Skeletal muscle cell (primary cell): ENCODE measurements around the gene PTCHD4.
A peak's percentile ranks its signal among the peaks of the same experiment; 100 is the strongest.

Source experiments
- DNase-seq: peaks from one replicate; pipeline ENCODE4 v3.0.0-alpha.2; 2010; ENCODE audit warnings: low read depth
- H3K4me3 ChIP-seq: 2 replicates; pipeline ENCODE4 v1.5.1; 2011; ENCODE audit warnings: low read depth, mild to moderate bottlenecking, control low read depth, low read length, moderate library complexity

The PTCHD4 gene

DNA sequence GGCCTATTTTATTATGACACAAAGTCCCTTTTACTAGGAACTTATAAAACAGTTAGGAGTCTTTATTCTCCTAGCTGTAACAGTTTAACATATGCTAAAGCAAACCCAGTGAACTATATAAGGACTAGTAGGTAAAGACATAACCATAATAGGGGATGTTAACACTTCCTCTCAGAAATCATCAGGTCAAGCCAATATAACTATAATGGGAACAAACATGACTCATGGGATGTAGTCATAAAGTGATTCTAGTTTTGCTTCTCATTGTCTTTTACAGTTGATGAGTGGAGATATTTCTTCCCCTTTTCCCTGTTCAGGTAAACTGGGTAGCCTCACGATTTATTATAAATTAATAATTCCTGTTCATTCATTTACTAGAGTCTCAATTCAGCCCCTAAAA, 9.7 kb downstream of the PTCHD4 start:
- H3K4me3 ChIP-seq, result no peak overlapping the region
- peak; percentile 36 for DNase-seq

DNA sequence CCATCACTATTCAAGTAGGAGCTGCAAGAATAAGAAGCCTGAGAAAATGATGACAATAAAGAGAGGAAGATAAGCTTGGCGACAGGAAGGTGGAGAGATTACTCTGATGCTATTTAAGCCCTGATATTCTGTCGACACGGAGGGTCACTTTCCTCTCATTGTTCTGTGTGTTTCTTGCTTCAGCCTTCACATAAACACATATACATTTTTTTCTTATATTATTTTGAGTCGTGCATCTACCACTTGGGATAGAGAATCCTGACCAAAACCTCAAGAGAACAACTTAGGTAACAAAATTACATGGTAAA, 10.5 kb downstream of the PTCHD4 start:
- DNase-seq, result no peak
- no peak overlapping the region for H3K4me3 ChIP-seq

DNA sequence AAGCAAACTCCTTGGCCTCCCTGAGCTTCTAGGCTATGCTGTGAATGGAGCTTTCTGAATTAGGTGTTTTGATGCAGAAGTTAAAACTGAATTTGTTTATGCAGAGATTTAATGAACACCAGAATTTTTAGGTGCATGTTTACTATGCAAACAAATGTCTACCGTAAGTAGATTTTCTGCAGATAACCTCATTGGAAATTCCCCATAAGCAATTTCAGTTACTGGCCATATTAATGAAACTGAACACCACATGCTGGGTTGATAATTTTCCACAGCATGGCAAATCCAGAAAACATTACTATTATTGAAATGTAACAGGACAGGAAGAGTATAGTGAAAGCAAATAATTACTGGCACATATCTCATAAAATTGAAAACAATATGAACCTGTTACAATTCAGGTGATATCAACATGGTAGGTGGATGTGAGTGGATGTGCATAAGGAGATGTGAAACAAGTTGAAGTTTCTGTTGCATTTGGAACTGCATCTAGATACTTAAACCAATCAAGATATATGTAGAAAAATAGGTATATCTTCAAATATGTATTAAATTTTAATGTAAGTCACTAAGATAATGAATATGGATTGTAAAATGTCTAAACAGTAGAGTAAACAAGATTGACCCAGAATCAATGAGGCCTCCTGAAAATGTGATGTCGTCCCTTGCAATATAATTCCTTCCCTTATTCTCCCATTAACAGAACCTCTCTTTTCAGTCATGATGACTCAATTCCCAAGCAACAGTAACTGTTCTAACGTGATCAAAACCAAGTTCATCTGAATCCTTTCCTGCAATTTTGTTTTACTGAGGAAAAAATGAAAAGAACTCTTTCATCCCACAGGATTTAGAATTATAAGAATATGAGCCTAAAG, 11.0 kb downstream of the PTCHD4 start:
- no peak overlapping the region for H3K4me3 ChIP-seq
- no peak for DNase-seq

DNA sequence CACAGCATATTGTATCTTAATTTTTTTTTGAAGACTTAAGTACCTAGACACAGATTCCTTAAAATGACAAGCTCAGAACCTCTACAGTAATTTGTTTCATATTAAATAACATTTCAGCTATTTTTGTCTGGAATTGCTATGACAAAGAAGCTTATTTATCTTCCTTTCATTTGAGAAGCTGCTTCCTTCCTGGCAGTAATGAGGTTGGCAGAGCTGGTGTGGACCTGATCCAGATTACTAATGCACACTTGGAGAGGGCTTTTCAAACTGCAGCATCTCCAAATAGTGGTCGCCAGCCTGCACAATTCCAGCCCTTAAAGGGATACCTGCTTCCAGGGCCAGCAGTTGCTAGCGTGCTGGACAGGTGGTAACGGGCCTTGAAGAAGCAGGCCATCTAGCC, 12.1 kb downstream of the PTCHD4 start:
- H3K4me3 ChIP-seq, result no peak overlapping the region
- DNase-seq, result no peak

DNA sequence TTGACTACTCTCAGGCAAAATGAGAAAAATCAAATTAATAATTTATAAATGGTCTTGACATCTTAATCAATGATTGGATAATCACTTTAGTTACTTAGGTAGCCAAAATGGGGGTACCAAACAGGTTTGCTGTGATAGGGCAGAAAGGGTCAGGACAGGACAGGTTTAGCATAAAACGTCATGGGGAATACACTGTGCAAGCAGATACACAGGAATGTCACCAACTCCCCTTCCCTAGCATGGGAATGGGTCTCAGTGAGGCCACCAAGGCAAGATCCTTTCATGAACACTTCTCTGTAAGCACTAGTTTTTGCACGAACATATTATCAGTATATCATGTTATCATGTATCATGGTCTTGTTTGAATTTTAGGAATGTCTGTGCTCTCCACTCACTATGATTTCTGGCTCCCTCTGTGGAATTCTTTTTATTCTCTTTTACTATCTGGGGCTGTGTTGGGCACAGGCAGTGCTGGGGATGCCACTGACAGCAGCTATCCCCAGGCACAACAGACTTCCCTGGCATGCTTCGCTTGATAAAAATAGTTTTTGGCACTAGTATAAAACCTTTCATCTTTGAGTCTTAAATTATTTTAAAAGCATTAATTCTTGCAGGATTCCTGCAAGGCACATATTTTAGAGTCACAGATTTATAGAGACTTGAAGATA, 18.3 kb downstream of the PTCHD4 start:
- DNase-seq, result no peak
- no peak overlapping the region for H3K4me3 ChIP-seq

DNA sequence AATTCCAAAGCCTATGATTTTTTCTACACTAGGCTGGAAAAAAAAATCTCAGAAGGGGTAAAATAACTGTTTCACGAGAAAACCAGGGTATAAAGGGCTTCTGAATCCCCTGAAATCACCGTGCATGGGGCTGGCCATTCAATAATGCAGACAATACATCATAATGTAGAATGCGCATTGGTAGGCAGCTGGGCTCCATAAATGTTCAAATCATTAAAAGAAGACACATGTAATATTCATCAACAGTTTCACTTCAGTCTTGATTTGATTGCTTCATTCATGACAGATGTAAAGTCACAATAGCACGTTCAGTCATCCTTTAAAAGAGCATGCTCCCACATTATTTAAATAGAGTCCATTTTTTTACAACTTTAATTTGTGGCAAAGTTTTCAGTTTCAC, 20.5 kb downstream of the PTCHD4 start:
- DNase-seq, result no peak
- no peak overlapping the region for H3K4me3 ChIP-seq

DNA sequence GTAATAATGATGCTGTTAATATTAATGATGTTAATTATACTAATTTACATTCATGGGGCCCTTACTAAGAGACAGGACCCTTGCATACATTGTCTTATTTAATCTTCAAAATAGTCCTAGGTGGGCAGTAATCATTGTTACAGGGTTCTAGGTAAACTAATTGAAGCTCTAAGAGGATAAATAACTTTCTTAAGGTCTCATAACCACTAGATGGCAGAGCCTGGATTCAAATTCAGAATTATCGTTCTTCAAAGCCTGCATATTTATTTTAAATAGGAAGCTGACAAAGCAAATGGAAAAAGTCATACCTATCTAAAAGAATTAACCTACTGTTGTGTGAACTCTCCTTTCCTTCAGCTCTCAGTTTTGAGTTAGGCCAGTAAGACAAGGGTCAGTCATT, 23.5 kb downstream of the PTCHD4 start:
- no peak for DNase-seq
- H3K4me3 ChIP-seq, result no peak overlapping the region

DNA sequence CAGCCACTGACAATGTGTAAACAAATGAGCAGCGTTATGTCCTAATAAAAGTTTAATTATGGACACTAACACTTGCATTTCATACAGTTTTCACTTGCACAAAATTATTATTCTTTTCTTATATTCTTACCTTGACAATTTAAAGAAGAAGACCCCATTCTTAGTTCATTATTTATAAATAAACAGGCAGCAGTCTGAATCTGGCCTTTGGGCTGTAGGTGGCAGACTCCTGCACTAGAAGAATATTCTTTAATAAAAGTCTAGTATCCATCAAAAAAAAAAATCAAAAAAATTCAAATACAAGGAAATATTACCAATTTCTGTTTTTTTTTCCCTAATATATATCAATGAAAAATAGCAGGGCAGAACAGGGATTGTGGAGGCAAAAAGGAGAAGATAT, 24.8 kb downstream of the PTCHD4 start:
- no peak for DNase-seq
- H3K4me3 ChIP-seq, result no peak overlapping the region

DNA sequence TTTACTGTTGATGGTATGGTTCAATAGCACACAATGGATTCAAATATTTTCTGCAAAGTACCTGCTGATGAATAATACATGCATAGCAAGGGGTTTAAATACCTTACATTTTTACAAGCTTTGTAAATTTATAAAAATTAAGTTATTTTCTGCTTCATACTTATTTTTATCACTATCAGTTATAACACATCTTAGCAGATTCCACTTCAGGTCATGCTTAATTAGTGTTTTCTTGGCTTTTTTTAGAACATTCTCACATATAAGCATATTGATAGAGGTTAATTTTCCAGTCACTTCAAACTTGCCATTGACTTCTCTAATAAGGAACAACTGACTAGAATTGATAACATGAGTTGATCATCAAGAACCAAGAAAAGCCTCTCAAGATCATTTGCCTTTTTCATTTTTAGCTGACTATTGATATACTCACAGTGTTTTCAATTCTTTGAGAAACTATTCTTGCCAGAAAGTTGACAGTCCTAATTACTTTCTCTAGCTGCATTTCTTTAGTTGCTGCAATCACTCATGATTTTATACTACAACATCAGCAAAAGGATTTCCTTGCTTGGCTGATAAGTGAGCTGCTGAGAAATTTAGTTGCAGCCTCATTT, 25.8 kb downstream of the PTCHD4 start:
- DNase-seq, result no peak
- H3K4me3 ChIP-seq, result no peak overlapping the region

DNA sequence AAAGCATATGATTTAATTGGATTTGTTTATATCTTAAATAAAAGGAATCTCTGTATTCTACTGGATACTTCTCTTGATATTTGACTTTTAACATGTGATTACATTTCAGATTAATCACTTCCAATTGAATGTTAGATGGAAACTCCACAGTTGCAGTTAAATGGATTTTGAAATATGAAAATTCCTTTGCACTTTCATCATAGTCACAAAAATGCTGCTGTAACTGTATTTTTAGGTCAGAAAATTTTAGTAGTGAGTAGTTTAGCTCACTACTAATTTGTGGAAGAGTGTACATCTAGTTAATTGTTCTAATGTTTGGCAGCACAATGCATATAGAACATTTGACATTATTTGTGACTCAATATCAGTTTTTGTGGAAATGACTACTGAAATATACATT, 26.8 kb downstream of the PTCHD4 start:
- no peak for DNase-seq
- H3K4me3 ChIP-seq, result no peak overlapping the region

DNA sequence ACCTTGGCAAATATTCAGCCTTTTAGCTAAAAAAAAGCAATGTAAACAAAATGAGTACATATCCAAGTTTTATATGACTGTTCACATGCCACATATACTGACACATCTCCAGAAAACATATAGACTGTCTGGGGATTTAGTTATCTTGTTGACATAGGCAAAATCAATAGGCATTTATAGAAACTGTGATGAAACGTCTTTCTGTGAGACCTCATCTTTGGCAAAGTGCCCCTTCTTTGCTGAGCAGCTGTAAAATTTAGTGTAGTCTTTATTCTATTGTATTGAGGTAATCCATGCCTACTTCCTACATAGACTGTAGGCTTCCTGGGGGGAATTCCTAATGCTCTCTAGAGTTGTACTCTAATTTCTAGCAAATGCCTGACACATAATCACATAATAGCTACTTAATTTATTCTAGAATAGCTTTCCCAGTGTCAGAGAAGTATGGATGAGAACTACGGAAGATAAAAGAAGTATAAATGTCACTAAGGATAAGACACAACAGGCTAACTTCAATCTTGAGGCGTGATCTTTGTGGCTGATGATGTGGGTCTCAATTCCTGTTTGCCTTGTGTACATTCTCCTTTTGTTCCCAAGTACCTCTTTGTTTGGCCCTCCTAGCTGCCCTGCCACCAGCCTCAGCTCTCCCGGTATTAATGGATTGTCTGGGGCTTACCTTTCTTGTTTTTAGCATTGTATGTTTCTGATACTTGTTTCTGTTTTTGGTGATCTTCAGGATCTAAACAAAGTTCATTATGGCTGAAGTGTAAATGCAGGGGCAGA, 30.6 kb downstream of the PTCHD4 start:
- no peak overlapping the region for H3K4me3 ChIP-seq
- DNase-seq, result peak; percentile 59

DNA sequence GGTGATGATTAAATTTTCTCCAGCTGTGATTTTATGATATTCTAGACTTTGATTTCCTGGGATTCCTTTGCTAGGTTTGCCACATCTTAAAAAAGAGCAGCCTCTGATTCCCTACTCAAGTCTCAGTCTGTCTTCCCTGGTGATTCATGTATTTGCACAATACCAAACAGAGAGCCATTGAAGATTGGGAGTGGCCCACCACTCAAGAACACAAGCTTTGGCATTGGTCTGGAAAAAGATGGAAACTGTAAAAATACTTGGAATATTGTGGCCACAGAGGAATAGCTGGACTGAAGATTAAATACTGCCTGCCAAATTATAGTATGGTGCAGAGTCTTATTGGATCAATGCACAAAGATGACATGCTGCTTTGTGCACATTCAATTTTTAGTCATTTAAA, 32.9 kb downstream of the PTCHD4 start:
- no peak for DNase-seq

DNA sequence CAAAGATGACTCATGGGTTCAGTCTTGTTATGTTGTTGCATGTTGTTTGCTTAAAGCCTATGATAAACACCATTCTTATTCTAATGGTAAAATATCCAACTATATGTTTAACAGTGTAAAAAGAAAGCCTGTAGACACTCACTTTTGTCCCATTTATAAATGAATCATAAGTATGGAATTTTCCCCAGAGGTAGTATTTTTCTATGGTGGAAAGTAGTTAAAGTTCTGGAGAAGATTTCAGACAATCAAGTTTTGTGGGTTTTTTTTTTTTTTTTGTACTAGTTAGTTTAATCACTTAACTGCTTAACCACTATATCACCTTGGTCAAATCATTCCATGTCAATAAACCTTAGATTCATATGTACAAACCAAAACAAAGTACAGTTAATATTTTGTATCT, 35.8 kb downstream of the PTCHD4 start:
- H3K4me3 ChIP-seq, result no peak overlapping the region
- DNase-seq, result no peak

More for the DNA sequence above, 32.9 kb downstream of the PTCHD4 start:
- no peak overlapping the region for H3K4me3 ChIP-seq

DNA sequence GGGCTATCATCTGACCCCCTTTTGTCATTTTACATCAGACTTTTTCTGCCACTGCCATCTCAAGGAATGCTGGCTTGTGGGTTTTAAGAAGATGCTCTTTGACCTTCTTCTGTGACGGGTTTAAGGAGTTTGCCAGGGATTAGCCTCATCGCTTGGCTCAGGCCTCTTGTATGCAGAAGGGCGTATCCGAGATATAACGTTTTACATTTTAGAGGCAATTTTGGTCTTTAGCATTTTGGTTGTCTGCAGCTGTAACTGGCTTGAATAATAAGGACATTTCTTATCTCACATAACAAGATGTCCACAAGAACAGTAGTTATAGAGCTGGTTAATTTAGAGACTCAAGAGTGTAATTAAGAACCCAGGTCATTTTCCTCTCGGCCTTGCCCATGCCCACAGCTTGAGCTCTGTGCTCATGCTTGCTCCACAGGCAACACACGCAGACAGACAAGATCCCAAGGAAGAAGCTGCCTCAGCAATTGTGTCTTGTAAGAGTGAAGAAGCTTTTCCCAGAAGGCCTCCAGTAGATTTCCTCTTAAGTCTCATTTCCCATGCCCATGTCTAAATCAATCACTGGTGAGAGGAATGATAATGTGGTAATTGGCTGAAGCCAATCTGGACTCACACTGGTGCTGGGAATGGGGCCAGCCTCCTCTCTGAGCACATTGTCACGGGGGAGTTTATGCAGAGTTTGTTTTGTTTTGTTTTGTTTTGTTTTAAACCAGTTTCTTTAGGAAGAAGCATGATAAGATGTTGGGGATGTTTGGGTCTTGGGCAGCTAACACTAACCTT, 36.8 kb downstream of the PTCHD4 start:
- H3K4me3 ChIP-seq, result no peak overlapping the region
- DNase-seq, result no peak

DNA sequence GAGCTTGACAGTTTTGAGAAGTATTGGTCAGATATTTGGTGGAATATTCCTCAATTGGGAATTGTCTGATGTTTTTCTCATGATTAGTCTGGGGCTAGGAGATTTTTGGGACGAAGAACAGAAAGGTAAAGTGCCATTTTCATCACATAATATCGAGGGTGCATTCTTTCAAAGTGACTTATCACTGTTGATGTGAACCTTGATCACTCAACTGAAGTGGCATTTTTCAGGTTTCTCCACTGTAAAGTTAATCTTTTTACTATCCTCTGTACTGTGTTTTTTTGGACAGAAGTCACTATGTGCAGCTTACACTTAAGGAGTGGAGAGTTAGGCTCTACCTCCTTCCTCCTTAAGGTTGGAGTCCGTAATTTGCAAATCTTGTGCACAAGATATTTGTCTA, 39.2 kb downstream of the PTCHD4 start:
- H3K4me3 ChIP-seq, result no peak overlapping the region
- DNase-seq, result no peak

DNA sequence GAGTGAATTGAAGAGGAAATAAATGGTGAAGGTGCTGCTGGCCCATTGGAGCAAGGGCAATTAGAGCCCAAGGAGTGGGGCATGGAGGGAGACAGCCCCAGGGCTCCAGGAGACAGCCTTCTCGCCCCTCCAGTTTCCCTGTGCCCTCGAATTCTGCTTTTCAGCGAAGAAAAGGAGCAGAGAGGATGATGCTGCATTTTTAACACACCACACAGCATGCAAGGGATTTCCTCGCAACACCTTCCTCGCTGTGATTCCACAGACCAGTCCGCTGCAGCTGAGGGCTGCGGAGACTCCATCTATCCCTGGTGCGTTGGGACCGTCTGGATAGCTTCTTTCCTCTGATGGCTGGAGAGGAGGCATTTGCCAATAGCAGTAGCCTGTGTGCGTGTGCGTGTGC, 41.7 kb downstream of the PTCHD4 start:
- no peak for DNase-seq
- peak overlapping the region; percentile 17 for H3K4me3 ChIP-seq

DNA sequence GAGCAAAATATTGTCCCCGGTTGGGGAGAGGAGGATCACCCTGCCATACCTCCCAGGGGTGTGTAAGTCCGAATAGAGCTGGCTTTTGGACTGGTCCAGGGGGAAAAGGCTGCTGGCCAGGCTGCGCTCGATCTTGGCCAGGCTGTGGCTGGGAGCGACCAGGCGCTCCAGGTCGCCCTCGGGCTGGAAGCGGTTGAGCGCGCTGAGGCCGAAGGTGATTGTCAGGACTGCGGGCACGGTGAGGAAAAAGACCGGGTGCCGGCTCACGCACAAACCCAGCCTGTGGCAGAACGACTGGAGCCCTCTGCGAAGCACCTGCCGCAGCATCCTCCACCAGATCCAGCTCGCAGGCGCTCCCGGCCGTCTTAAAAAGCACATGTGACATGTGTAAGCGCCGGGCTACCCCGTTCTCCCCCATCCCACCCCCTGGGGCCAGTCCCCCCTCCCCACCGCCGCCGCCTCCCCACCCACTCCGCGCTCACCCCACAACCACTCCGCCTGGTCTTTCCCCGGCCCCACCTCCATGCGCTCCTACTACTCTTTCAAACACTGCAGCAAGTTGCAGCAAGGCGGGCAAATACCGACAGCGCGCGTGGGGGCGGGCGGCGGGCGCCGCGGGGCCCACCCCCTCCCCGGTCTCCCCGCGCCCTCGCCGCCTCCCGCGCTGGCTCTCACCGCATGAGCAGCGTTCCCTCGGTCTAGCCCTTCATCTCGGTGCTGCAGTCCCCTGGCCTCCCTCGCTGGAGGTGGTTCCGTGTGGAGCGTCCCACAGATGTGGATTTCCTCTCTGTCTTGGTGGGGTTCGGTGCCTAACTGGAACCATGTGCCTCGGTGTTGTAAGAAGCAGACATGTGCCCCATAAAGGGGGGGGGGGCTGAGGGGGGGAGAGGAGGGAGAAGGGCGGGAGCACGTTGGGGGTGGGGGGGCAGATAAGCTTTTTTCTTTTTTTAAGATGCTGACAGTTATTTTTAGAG, 42.4 kb downstream of the PTCHD4 start:
- peak overlapping the region; percentile 36 for H3K4me3 ChIP-seq
- no peak for DNase-seq

DNA sequence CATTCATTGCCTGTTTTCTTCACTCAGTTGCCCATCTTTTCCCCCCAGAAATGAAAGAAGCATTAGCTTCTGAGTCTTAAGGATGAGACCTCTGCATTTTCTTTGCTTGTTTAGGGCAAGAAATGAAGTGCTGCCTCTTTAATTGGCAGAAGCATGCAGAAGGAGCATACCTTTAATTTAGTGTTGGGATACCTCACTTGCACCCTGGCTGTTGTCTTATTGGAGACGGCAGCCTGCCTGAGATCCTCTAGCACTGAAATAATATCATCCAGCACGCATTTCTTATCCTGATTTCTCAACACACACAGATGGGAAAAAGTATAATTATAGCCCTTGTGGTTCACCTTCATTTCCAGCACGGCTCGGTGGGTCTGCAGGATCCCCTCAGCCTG, 43.1 kb downstream of the PTCHD4 start:
- H3K4me3 ChIP-seq, result no peak overlapping the region
- no peak for DNase-seq
